Measurements from ENCODE around the gene CHRM5.

The CHRM5 gene, protein sequence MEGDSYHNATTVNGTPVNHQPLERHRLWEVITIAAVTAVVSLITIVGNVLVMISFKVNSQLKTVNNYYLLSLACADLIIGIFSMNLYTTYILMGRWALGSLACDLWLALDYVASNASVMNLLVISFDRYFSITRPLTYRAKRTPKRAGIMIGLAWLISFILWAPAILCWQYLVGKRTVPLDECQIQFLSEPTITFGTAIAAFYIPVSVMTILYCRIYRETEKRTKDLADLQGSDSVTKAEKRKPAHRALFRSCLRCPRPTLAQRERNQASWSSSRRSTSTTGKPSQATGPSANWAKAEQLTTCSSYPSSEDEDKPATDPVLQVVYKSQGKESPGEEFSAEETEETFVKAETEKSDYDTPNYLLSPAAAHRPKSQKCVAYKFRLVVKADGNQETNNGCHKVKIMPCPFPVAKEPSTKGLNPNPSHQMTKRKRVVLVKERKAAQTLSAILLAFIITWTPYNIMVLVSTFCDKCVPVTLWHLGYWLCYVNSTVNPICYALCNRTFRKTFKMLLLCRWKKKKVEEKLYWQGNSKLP

DNA sequence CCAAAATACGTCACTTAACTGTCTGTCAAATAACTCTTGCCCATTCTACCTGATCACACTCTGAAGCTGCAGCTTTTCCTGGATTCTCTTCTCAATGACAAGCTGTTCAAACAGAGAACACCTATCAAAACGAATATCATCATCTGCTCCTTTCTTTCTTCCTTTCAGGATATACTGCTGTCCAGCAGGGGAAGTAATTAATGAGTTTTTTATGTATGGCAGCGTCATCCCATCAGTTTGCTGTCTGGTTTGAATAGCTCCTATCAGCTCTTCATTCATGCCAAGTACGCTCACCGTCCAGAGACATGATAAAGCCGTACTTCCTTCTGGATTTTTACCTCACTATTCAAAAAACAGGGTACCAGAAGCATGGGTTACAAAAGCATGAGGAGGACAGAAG, at the start of gene CHRM5:
TSS of gene CHRM5 (plus strand) at position 274 of the 400 bp plus-strand sequence. CDS start 94,221 bp downstream, outside the sequence.
- DNase-seq (ENCODE audit: low spot score), result no peak

DNA sequence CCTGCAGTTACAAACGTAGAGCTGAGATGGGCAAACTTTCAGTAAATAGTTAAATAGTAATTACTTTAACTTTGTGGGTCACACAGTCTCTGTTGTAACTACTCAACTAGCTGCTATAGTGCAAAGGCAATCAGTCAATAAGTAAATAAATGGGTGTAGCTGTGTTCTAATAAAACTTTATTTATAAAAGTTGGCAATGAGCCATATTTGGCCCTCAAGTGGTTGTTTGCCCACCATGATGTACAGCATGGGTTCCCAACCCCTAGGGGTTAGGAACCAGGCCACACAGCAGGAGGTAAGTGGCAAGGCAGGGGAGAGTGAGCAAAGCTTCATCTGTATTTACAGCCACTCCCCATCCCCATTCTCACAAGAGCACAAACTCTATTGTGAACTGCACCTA, 44.9 kb upstream of the CHRM5 start:
- DNase-seq (ENCODE audit: low spot score), result no peak

DNA sequence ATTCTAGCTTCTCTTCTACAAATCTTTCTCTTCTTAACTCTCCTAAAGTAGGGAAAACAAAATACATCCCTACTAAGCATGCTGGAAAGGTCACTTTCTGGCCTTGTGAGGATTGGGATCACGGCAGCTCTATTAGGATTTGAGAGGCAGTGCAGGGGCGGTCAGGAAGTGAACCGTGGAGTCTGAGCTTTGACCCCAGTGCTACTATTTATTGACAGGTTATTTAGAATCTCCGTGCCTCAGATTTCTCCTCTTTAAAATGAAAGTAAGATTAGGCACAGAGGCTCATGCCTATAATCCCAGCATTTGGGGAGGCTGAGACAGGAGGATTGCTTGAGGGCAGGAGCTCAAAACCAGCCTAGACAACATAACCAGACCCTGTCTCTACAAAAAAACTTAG, 42.0 kb upstream of the CHRM5 start:
- no peak for DNase-seq (ENCODE audit: low spot score)

DNA sequence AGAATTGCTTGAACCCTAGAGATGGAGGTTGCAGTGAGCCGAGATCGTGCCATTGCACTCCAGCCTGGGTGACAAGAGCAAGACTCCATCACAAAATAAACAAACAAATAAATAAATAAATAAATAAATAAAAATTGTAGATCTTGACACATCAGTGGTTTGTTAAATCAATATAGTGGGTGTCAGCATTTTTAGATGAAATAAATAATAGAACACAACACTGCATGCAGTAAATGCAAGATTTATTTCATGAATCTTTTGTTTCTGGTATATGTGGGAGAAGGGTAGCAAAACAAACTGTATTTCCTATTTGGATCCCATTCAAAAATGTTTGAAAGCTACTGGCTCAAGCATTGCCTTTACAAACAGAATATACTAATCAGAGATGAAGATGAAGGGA, 35.6 kb upstream of the CHRM5 start:
- DNase-seq (ENCODE audit: low spot score), result no peak

DNA sequence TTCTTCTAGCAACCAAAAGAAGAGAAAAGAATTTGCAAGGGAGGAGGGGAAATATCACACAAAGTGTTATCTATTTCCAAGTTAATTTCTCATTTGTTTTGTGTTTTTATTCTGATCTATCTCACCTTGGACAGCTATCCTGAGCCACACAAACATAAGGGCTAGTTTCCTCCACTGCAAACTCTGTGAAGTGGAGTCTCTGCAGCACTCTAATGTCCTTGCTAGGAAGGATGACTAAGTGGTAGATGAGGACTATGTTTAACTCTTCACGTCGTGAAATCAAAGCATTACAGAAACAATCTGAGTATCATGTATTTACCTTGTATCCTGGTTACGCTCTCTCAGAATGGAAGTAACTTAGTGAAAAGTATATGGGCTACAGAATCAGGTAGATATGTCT, 33.9 kb upstream of the CHRM5 start:
- no peak for DNase-seq (ENCODE audit: low spot score)

DNA sequence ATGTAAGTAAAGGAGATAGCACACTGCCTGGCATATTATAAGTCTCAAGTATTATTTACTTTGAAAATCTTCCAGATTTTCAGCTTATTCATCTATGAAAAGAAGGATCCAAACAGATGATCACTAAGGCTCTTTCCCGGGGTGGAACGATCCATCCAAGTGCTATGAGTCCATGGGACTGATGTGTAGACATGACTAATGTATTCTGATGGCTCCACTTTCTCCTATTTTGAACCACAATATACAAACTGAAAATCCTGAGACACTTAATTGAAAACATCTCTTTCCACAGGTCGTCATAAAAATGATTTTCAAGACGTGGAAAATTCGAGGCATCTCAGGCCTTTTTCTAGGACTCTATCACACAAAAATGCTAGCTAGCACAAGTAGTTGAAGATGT, 33.4 kb upstream of the CHRM5 start:
- no peak for DNase-seq (ENCODE audit: low spot score)

DNA sequence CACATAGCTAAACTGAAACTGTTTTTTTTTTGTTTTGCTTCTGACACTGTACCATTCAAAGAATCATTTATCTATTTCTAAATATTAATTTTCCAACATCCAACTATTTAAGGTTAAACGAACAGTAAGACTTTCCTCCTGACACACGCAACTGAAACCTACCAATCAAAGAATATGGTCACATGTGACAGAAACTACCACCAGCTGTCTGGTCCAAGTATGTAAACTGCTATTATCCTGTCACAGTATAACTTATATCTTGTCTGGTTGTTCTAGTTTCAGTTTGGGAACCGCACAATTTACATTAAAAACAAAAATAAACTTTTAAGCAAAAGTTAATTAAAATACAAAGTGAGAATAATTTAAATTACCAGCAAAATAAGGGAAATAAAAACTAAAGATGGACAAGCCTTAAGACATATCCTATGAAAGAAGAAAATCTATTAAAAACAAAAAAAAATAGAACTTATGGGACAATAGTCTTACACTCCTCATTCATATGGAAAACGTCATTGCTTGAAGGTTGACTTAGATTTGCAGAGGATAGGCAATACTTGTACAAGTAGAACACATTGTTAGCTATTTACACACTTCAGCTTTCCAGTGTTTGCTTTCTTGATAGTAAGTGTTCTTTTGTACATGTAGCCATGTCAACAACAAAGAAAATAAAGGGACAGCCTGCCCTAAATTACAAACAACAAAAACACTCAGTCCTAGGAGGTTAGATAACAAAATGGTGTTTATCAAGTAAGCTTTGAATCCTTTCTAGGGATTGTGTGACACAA, 26.8 kb upstream of the CHRM5 start:
- no peak for DNase-seq (ENCODE audit: low spot score)

DNA sequence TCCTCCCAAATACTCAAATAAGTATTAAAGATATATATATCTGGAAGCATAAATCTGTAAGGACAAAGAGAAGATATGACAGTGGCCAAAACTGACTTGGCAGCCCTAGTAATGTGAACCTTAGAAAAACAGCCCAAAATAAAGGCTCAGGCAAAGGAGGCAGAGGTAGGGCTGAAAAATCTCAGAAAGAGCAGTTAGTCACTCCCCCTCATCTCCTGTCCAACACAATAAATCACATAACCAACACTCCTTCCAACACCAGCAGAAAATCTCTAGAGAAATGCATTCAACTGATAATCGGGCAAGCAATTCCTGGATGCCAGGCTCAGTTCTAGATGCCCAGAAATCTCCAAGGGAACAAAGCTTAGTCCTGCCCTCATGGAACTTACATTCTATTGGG, 22.1 kb upstream of the CHRM5 start:
- DNase-seq (ENCODE audit: low spot score), result no peak

DNA sequence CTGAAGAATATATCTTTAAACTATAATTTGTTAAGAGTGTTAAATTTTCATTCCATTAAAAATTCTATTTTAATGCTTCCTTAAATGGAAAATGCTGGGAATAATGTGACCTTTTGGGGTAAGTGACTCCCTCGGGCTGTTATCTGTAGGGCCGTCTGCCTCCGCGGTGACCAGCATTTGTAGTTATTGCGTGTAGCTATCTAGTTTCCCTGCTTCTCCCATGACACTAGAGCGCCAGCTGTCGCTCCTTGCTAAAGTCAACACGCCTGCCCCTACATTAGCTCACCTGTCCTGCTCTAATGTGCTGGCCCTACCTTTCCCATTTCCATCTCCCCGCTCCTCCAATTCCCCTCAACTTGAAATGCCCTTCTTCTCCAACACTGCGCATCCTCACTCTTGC, 12.4 kb upstream of the CHRM5 start:
- DNase-seq (ENCODE audit: low spot score), result no peak

DNA sequence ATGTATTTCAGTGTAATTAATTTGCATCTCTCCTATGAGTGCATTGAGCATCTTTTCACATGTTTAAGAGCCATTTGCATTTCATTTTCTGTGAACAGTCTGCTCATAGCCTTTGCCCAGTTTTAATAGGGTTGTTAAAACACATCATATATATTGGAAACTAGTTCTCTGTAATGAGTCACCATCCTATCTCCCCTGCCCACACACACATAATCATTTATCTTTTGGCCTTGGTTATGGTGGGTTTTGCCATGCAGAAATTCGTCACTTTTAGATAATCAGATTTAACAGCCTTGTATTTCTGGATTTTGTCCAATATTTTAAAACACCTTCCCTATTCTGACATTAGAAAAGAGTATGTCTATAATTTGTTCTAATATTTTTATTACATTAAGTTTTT, 11.9 kb upstream of the CHRM5 start:
- DNase-seq (ENCODE audit: low spot score), result no peak

DNA sequence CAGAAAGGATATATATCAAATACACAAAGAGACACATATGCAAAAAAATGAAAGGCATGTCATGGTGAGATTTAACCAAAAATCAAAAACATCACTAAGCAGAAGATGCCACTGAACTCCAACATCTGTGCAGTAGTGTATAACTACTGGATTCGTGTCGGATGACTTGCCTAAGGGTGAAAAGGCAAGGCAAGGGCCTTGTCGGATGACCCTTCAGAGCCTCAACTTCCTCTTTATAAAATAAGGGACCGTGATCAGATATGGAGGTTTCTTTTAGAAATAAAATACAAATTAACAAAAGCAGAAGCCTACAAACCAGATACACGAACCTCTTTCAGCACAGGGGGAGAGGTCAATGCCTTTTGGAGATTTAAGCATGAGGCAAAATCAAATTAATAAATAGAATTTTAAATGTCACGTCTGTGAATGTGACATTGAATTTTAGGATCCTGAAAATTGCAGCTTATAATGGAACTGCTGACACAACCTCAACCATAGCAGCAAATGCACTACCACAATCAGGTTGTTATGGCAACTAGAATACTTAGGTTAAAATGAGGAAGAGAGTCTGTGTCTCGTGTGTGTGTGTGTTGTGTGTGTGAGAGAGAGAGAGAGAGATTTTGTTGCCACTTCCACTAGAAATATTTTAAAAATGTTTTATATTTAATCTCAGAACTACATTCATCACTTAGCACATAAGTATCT, 8.3 kb upstream of the CHRM5 start:
- no peak for DNase-seq (ENCODE audit: low spot score)

DNA sequence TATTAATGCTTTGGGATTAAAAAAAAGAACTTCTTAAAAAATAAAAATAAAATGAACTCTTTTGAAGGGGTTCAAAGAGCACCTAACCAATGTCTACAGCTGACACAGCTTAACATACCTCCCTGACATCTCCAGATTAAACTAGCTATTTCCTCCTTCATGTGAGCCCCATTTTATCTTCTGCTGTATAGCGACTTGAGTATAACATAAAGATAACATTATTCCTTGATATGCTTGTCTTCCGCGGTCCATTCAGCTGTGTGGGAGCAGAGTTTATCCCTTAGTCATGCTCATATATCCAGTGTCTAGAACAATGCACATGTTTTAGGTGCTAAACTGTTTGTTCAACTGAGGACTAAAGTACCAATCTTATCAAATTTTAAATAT, 7.8 kb upstream of the CHRM5 start:
- no peak for DNase-seq (ENCODE audit: low spot score)

DNA sequence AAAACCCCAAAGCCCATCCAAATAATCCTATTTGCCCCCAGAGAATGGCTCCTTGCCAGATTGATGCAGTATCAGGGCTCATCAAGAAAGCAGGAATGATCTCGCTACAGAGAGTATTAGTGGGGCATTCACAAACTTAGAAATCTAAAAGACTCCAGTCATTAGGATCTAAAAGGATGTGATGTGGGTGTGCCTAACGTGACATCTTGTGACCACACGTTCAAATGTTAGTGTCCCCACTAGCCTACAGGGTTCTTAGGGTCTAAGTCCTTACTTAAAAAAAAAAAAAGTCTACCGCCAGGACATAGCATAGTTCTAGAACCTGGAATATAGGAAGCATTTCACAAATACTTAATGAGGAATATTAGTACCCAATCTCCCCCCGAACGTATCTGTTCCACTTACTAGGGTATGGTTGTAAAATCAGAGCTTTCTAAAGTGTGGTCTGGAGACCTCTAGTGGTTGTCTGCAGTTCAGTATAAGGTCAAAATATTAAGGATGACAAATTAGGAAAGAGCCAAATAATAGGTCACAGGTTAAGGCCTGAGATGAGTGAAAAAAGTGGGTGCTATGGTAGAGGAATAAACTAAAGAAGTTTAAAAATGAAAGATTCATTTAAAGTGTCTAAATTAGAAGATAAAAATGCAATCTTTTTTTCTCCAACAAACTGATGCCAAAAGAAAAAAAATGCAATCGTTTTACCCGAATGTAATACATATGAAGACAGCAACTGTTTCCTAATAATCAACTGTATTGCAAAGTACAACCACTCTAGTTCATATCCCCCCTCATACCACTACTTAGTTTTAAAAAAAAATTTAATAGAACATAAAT, 4.2 kb upstream of the CHRM5 start:
- no peak for DNase-seq (ENCODE audit: low spot score)

DNA sequence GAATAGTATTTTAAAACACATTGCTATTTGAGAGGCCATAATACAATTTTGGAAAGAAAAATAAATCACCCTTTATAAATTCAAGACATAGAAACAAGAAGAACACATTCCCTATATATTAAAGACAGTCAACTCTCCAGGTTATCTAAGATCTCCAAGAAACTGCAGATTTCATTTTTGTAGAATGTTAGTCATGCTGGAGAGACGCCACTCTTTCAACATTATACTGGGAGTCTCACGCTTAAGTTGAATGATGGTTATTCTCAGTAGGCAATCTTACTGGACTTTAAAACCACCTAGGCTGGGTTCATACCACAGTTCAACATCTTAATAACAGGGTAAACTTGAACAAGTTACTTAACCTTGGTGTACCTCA, 3.6 kb upstream of the CHRM5 start:
- no peak for DNase-seq (ENCODE audit: low spot score)

DNA sequence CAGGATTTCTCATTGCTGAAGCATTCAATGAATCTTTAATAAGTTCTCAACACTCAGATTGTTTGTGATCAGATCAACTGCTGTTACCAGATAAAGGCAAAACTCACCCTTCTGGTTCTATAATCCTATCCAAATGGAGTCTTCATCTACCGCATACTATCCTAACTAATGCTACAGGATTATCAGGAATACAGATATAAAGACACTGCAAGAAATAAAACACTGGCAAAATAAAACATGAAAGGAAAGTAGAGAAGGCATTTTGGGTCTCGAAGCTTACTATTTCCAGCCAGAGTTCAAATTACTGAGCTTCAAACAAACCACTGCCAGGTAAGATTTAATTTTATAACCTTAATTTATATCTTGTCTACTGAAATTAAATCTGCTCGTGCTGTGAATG, 524 bp downstream of the CHRM5 start:
- no peak for DNase-seq (ENCODE audit: low spot score)

DNA sequence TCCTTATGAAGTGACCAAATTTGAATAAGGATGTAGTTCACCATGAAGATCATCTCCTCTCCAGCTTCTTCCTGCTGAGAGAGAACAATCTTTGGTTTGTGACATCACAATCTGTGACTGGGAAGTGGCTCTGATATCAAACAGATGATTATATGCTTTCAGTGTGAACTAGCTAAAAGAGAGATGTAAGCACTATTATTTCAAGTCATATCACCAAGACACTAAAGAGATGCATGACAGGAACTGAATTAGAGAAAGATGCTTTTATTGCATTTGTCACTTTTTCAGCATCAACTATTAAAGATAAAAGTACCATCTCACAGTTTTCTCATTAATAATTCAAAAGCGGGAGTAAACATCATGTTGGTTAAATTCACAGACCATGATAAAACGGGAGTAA, 3.5 kb downstream of the CHRM5 start:
- DNase-seq (ENCODE audit: low spot score), result no peak

DNA sequence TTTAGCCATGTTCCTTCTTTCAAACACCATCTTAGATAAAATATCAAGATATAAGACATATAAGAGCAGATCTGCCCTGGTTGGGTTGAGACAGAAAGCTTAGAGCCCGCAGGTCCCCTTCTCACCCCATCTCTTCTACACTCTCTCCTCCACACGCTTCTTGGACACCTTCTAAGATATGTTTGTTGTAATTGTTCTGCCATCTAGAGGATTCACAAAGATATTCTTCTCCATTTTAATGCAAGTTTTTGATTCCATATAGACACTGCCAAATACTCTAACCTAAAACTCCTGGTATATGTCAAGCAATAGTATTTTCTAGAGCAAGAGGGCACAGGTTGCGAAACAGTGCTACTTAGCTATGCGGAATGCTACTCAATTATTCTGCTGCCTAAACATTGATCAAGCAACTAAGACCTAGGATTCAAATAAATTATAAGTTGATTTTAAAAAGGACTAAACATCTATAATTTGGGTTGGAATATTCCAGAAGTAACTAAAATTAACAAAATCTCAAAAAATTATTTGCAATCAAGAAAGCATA, 6.8 kb downstream of the CHRM5 start:
- DNase-seq (ENCODE audit: low spot score), result no peak

DNA sequence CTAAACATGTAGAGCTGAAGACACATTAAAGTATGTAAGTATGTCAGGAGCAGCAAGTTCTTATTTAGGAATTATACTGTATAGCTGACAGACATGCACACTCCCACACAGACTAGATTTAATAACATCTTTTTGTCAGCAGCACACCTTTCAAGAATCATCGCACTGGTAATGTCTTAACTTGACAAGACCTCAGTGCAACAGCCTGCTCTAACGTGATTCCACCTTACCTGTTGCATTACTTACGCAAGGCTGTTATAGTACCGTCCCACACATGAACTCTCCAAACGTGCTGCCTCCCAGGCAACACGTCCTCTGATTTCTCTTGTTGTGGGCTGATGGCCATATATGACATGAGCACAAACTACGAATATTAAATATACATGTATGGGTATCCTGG, 11.9 kb downstream of the CHRM5 start:
- DNase-seq (ENCODE audit: low spot score), result no peak

DNA sequence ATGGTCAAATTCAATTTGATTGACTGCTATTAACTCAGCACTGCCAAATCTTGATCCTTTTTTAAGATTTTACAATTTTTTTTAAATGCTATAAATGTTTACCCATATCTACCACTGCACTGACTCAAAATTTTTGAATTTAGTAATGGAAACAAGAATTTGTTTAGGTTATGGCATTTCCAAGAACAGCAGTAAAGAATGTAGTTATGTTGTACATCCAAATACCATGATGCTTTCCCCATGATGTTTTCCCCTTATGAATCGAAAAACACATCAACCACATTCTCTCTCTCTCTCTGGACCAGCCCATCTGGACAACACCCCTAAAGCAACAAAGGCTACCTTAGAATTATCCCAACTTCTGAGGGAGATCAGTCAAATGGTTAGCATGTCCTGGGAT, 14.2 kb downstream of the CHRM5 start:
- DNase-seq (ENCODE audit: low spot score), result no peak

DNA sequence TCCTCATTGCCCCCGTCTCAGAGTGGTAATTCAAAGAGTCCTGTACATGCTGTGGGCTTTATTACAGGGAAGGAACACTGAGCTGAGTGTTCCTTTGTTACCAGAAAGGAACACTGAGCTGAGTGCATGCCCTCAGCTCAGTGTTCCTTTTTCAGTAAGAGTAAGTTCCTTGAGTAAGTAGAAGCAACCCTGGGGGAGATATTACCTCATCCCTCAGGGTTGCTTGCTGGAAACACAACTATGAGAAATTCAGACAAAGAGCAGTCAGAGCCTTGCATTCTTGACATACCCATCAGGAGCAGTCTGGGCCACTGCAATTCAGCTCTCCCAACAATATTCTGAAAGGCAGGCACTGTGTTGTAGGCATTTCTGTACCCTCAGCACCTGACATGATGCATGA, 17.0 kb downstream of the CHRM5 start:
- DNase-seq (ENCODE audit: low spot score), result no peak

DNA sequence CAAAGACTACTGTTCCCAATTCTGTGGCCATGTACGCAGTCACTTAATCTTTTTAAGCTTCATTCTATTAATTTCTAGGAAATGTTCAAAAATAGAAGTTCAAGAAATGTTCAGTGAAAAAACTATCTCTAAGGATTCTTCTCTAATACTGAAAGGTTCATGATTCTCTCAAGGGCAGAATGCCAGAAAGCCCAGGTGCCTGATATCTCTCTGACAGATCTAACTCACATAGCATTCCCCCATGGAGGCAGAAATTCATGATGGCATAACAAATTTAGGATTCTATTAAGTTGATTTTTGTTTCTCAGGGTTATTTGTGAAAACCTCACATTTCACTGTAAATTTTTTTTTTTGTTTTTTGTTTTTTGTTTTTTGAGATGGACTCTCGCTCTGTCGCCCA, 17.5 kb downstream of the CHRM5 start:
- DNase-seq (ENCODE audit: low spot score), result no peak

DNA sequence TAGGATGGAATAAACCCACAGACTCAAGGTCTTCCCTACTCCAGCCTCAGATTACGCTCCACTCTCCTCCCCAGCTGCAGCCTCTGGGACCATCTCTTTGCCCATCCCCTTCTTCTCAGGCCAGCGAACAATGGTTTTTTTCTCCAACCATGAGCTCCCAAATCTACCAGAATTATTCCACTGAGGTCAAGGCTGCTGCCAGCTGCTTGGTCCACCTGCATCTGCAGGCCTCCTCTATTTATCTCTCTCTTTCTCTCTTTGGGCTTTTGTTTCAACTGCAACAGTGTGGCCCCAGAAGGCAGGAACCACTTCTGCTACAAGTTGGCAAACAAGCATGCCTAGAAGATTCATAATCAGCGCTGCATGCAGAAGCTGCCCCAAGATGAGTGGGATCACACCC, 19.1 kb downstream of the CHRM5 start:
- DNase-seq (ENCODE audit: low spot score), result no peak
